ENCODE results near the gene G0S2. TPM values are rescaled to one million over a fixed set of nuclear protein-coding genes. Genes with fewer than 3 reads are reported as not detected.

G0S2 gene
- total RNA-seq, 2 experiments from 2014 or later, result 4.9 to 5.7 TPM

DNA sequence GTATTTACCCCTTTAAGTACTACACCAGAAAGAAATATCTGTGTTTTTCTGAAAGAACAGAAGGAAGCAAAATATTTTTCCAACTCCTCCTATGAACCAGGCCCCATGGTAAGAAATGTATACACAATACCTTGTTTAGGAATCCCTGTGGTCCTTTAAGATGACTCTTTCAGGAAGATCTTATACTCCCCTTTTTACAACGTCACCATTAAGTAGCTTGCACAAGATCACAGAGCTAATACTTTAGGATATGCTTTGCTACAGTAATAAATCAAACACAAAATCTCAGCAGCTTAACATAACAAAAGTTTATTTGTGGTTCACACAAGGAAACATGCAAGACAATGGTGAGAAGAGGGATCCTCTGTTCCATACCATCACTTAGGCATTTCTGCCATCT lies 14.1 kb upstream of the G0S2 start:
- ChIA-PET CTCF (interaction anchor here (0.7 to 1.4 kb wide), 4 partner anchors 32 to 95 kb away, joined by 3 to 4 read pairs (median 3); no protein-coding TSS in a partner anchor), POLR2A (interaction anchor here (1.3 kb wide), 1 partner anchor 12 kb away, joined by 3 read pairs; no protein-coding TSS in a partner anchor)
- Mint-ChIP-seq H3K4me3 (no peak overlapping the region), H3K27me3 (peaks cover 6% of the 10 kb centered on the region), H3K27ac (no peak overlapping the region), H3K9me3 (no peaks in the 10 kb centered on the region), H3K36me3 (ENCODE audit: low read depth) (no peaks in the 10 kb centered on the region), H3K4me1 (ENCODE audit: low read depth) (peaks cover 13% of the 10 kb centered on the region)
- intact Hi-C loops (cut with micrococcal nuclease), result no loop called here
- TF ChIP-seq, protein P1, sequence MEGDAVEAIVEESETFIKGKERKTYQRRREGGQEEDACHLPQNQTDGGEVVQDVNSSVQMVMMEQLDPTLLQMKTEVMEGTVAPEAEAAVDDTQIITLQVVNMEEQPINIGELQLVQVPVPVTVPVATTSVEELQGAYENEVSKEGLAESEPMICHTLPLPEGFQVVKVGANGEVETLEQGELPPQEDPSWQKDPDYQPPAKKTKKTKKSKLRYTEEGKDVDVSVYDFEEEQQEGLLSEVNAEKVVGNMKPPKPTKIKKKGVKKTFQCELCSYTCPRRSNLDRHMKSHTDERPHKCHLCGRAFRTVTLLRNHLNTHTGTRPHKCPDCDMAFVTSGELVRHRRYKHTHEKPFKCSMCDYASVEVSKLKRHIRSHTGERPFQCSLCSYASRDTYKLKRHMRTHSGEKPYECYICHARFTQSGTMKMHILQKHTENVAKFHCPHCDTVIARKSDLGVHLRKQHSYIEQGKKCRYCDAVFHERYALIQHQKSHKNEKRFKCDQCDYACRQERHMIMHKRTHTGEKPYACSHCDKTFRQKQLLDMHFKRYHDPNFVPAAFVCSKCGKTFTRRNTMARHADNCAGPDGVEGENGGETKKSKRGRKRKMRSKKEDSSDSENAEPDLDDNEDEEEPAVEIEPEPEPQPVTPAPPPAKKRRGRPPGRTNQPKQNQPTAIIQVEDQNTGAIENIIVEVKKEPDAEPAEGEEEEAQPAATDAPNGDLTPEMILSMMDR (IDR thresholded peaks at IDR 0.05), result no peak
- ATAC-seq (no peak), DNase-seq (no peak)

DNA sequence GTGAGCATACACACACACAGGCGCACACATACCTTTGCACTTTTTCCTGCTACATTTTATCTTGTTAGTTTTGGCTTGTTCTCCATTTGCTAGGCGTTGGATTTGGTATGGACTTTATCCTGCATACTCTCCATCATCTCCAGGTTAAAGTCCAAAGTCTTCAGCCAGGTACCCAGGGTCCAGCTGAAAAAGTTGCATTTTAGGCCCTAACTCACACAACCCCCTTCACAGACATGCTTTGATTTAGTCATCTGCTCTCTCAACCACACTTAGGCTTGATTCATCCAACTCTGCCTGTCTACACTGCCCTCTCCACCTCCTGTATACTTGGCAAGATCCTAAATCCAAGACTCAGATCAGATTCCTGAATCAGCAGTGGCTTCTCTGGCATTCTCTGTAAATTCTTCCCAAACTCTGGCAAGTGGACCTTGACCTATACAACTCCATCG lies 12.3 kb upstream of the G0S2 start:
- POLR2A ChIA-PET, result no interaction called here
- CTCF ChIA-PET, result no interaction called here
- intact Hi-C loops (cut with micrococcal nuclease), result no loop called here
- Mint-ChIP-seq H3K36me3 (ENCODE audit: low read depth) (no peaks in the 10 kb centered on the region), H3K9me3 (no peaks in the 10 kb centered on the region), H3K27me3 (peaks cover 6% of the 10 kb centered on the region), H3K4me1 (ENCODE audit: low read depth) (peaks cover 13% of the 10 kb centered on the region), H3K27ac (no peak overlapping the region), H3K4me3 (no peak overlapping the region)
- DNase-seq (no peak), ATAC-seq (no peak)
- TF ChIP-seq, protein P1 (IDR thresholded peaks at IDR 0.05), result no peak

DNA sequence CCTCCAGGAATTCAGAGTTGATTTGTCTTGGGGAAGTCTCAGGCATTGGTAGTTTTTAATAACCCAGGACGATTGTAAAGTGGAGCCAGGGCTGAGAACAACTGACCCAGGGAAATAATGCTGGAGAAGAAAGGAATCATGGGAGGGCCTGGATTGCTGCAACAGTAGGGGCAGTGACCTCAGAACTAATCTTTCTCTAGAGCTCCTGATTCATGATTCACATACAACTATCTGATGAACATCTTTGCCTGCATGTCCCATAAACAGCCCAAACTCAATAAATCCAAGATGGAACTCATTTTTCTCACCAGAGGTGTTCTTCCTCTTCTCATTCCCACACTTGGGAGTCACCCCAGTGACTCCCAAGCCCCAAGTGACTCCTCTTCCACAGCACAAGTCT lies 8.1 kb upstream of the G0S2 start:
- H3K9me3 Mint-ChIP-seq, result no peaks in the 10 kb centered on the region
- ATAC-seq (no peak), DNase-seq (no peak)
- H3K36me3 Mint-ChIP-seq (ENCODE audit: low read depth), result no peaks in the 10 kb centered on the region
- TF ChIP-seq, protein P1 (IDR thresholded peaks at IDR 0.05), result no peak
- POLR2A ChIA-PET, result interaction anchor here (1.1 kb wide), 1 partner anchor 13 kb away, joined by 3 read pairs; no protein-coding TSS in a partner anchor
- H3K4me3 Mint-ChIP-seq, result no peak overlapping the region
- intact Hi-C loops (cut with micrococcal nuclease), result no loop called here
- no peak overlapping the region for H3K27ac Mint-ChIP-seq
- CTCF ChIA-PET, result interaction anchor here (1.0 to 1.5 kb wide), 2 partner anchors 8 to 10 kb away, joined by 3 to 5 read pairs; partner anchors contain the start of gene G0S2
- peaks cover 5% of the 10 kb centered on the region for H3K4me1 Mint-ChIP-seq (ENCODE audit: low read depth)
- peaks cover 6% of the 10 kb centered on the region for H3K27me3 Mint-ChIP-seq

DNA sequence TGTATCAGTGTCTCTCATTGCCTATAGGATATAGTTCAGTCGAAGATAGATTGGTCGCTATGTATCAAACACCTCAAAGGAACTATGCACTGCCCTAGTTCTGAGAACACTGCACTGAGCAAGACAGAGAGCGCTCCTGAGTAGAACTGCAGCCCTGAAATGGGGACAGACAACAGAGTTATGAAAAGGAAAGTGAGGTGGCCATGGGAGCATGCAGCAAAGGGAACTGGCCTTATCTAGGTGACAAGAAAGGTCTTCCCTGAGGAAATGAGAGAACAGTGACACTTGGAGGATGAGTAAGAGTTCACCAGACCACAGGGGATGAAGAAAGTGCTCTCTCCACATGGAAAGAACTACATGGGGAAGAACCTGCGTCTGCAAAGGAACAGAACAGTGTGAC lies 7.5 kb upstream of the G0S2 start:
- POLR2A ChIA-PET, result no interaction called here
- no peak for DNase-seq
- CTCF ChIA-PET, result interaction anchor here (1.5 kb wide), 1 partner anchor 9 kb away, joined by 5 read pairs; no protein-coding TSS in a partner anchor

More for the DNA sequence above, 7.5 kb upstream of the G0S2 start:
- Mint-ChIP-seq H3K36me3 (ENCODE audit: low read depth) (no peaks in the 10 kb centered on the region), H3K4me1 (ENCODE audit: low read depth) (peaks cover 9% of the 10 kb centered on the region), H3K4me3 (no peak overlapping the region), H3K9me3 (no peaks in the 10 kb centered on the region), H3K27ac (no peak overlapping the region), H3K27me3 (peaks cover 6% of the 10 kb centered on the region)
- intact Hi-C loops (cut with micrococcal nuclease), result no loop called here
- TF ChIP-seq, protein P1 (IDR thresholded peaks at IDR 0.05), result no peak
- ATAC-seq, result no peak
